AML-193 (cell line): ENCODE results near the gene MAL.
"Not testable (repeated sequence)": the region's sequence is repeated elsewhere in the genome, so short reads cannot be mapped to it uniquely, and the experiment has no call there.

ENCODE experiments used
- DNase-seq, 2 experiments: peaks; one replicate each; lab custom pipeline; 2025; lab: John Stamatoyannopoulos, UW

Gene MAL

DNA sequence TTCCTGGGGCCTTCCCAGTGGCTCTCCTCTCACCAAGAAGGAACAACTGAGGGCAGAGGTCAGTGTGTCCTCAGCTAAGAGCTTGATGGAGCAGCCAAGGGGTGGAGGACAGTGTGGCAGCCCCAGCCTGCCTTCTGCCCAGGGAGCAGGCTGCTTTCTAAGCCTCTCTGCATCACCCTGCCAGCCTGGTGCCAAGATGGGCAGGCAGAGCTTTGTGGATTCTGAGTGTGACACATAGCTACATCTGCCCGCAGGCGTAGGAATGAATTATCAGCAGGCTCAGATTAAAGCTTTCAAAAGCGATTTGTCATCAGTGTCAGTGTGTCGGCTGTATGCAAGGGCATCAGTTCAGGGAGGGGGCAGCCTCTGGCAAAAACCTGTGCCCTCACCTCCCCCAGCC lies 8.7 kb downstream of the MAL start:
- no peak for DNase-seq

DNA sequence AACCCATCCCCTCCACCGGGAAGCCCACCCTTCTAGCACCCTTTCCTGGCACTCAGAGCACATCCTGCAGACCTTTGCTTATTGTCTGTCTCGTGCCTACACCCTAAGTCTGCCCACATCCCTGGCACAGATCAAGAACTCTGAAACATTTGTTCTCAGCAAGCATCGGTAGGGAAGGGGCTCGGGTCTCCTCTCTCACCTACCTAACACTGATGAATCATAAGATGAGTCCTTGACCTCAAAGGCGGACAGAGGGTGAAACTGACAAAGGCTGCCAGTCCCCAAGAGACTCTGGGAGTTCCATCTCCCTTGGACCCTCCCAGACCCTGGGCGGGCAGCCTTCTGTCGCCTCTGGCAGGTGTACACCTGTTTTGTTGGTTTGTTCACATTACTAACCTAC lies 9.3 kb downstream of the MAL start:
- DNase-seq, result no peak

GRCh38 chr2:95036596-95037383 lies 11.3 kb downstream of the MAL start:
- no peak for DNase-seq

GRCh38 chr2:95037384-95037839 lies 11.9 kb downstream of the MAL start:
- DNase-seq, result no peak

DNA sequence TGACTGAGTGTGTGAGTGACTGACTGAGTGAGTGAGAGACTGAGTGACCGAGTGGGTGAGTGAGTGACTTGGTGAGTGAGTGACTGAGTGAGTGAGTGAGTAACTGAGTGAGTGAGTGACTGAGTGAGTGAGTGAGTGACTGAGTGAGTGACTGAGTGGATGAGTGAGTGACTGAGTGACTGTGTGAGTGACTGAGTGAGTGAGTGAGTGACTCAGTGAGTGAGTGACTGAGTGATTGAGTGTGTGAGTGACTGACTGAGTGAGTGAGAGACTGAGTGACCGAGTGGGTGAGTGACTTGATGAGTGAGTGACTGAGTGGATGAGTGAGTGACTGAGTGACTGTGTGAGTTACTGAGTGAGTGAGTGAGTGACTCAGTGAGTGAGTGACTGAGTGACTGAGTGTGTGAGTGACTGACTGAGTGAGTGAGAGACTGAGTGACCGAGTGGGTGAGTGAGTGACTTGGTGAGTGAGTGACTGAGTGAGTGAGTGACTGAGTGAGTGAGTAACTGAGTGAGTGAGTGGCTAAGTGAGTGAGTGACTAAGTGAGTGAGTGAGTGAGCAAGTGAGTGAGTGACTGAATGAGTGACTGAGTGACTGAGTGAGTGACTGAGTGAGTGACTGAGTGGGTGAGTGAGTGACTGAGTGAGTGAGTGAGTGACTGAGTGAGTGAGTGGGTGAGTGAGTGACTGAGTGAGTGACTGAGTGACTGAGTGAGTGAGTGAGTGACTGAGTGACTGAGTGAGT lies 12.5 kb downstream of the MAL start:
- DNase-seq, result not testable (repeated sequence)

DNA sequence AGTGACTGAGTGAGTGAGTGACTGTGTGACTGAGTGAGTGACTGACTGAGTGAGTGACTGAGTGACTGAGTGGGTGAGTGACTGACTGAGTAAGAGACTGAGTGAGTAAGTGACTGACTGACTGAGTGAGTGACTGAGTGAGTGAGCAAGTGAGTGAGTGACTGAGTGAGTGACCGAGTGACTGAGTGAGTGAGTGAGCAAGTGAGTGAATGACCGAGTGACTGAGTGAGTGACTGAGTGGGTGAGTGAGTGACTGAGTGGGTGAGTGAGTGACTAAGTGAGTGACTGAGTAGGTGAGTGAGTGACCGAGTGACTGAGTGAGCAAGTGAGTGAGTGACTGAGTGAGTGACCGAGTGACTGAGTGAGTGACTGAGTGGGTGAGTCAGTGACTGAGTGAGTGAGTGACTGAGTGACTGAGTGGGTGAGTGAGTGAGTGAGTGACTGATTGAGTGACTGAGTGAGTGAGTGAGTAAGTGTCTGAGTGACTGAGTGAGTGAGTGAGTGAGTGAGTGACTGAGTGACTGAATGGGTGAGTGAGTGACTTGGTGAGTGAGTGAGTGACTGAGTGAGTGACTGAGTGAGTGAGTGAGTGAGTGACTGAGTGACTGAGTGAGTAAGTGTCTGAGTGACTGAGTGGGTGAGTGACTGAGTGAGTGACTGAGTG lies 13.3 kb downstream of the MAL start:
- no peak for DNase-seq

- DNase-seq, result no peak
Measured at GRCh38 chr2:95039363-95039762, 13.9 kb downstream of the MAL start.

DNA sequence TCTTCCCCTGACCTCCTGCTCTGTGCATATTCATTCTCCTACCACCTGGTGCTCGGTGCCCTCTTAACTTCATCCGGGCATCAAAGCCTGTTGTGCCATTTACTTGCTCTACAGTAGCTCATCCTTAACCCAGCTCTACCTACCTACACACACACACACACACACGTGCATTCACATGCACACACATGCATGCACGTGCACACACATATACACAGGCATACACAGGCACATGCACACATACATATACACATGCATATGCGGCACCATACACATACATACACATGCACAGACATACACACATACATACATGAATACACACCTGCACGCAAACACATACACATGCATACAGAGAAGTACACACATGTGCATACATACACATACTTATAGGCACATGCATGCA lies 14.5 kb downstream of the MAL start:
- DNase-seq, result no peak

DNA sequence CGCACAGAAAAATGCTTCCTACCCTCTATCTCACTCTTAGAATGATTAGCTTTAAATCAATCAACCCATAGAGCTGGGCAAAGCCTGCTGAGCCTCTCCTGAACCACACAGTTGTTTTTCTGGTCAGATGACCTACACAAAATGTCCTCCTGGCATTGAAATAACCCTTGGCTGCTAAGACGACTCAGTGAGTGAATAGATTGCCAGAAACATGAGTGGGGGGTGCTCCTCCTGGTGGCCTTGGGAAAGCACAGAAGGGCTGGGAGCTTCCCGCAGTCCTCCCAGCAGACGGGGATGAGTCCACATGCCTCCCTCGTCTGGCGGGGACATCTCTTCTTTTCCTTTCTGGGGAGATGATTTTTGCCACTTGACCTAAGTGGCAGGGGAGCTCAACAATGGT lies 14.9 kb downstream of the MAL start:
- no peak for DNase-seq

- DNase-seq, result no peak
Measured at GRCh38 chr2:95041060-95041823, 15.7 kb downstream of the MAL start.

- DNase-seq, result no peak
Measured at GRCh38 chr2:95041824-95042442, 16.4 kb downstream of the MAL start.

DNA sequence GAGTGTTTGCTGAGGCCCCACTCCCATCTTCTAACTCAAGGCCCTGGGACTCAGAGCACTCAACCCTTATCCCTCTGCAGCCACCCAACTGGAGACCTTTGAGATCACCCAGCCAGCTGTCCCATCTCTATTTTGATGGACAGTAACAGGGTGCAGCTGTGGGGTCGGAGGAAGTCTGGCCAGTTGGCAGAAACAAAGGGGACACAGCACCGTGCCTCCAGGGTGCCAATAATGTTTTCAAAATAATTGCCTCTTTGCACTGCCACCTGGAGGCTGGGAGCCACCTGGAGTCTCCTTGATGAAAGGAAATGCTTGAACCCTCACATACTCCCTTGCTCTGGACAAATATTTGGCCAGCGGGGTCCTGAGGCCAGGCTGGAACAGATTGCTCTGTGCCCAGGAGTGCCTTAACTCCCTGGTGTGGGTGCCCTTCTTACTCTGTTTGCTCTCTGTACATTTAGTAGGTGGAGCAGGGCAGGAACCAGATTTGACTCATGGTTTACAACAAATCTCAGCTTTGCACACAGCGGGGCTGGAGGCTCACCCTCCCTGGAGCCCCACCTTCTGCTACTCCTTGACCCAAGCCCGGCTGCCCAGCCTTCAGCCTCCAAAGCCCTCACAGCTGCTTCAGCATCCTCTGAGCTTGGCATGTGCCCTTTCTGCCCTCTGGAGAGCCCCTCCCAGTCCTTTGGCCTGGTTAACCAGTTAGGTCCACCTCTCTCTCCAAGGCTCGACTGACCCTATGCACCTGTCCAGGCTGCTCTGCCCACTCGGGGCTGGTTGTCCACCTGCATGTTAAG lies 17.2 kb downstream of the MAL start:
- DNase-seq, result no peak

DNA sequence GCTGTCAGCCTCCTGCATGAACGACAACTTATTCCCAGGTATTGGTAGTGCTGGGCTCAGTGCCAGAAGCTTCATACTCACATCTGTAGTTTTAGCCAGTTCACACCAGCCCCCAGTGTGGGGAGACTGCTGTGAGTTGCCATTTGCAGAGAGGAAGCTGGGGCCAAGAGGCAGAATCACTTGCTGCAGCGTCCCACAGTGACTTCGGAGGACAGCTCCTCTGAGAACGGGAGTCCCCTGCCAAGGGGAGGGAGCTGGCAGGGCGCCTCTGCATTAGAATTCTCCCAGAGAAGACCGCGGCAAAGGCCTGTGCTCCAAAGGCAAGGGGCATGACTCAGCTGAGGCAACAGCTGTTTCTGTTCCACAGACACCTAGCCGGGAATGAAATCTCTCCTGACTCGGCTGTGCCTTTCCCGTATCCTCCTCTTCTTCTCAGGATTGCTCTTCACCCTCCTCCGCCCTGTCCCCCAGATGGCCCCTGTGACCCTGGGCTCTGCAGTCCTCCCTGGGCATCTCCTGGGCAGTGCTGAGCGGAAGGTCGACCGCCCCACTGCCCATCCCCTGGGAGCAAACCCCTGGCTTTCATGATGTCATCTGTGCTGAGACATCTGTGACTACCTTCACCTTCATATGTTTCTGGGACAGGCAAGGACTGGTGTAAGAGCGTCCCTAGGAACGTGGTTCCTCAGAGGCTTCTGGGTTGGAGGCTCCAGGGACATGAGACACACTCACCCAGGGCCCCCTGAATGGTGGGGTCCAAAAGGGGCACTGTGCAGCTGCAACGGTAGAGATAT lies 18.0 kb downstream of the MAL start:
- no peak for DNase-seq

- DNase-seq, result no peak
Measured at GRCh38 chr2:95044601-95045000, 19.1 kb downstream of the MAL start.

DNA sequence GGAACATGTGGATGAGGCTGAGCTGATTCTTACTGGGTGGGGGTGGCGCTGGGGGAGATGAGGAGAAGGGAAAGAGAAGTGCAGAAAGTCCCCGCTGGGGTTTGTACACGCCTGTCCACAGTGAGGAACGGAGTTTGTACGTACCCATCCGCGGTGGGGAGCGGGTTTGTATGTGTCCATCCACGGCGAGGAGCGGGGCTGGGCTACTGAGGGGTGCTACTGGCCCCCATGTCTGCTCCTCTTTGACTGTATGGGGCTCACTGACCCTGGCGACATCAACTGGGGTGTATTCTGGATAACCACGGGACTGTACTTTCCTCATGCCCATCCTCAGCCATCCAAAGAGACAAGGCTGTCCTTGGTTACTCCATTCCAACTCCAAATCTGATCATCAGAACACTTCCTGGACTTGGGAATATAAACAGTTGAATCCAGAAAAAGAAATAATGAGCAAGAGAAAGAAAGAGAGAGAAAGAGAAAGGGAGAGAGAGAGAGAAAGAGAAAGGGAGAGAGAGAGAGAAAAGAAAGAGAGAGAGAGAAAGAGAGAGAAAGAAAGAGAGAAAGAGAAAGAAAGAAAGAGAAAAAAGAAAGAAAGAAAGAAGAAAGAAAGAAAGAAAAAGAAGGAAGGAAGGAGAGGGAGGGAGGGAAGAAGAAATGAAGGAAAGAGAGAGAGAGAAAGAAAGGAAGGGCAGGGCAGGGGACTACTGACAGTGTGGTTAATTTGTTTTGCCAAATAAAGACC lies 21.0 kb downstream of the MAL start:
- no peak for DNase-seq

DNA sequence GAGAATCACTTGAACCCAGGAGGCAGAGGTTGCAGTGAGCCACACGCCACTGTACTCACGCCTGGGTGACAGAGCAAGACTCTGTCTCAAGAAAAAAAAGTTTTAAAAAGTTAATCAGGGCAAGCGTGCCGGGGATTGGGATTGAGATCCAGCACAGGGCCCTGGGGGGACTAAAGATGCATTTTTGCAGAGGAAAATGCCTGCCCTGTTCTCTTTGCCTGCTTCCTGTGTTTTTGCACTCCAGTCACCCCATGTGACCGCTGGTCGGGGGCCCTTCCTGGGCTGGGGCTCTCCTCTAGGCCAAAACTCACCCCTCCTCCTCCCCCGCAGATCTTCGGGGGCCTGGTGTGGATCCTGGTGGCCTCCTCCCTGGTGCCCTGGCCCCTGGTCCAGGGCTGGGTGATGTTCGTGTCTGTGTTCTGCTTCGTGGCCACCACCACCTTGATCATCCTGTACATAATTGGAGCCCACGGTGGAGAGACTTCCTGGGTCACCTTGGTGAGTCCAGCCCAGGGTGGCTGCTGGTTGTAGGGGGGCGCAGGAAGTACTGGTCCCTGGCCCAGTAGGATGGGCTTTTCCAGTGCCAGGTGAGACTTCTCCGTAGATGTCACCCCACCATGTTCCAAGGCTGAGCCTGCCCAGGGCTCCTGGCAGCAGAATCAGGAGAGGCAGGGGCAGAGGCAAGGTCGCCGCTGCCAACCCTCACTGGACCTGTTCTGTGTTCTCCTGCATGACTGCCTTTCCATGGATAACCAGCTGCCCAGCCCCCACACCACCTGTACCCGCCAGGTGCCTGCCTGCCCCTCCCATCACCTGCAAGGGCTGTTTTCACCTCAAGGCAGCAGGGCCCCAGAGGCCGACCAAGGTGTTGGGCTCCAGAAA lies 22.4 kb downstream of the MAL start:
- DNase-seq, result no peak

DNA sequence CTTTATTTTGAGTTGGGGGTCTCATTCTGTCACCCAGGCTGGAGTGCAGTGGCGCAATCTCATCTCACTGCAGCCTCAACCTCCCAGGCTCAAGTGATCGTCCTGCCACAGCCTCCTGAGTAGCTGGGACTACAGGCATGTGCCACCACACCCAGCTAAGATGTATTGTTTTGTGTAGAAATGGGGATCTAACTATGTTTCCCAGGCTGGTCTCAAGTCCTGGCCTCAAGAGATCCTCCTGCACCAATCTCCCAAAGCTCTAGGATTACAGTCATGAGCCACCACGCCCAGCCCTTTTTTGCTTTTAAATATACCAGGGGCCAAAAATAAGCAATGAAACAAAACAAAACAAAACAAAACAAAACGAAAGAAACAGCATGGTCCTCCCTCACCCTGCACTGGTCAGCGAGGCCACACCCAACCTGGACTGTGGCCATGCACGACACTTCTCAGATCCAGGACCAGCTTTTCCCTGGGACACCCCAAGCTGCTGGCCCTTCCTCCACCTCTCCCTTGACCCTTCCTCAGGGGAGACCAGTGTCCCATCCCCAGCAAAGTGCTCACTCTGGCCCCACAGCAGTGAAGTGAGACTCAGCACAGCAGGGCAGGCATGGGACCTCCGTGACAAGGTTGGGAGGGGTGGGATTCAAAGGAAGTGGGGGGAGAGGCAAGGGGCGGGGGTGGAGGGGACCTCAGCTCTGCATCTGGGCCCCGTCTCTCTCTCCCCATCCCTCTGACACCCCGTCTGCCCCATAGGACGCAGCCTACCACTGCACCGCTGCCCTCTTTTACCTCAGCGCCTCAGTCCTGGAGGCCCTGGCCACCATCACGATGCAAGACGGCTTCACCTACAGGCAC lies 23.5 kb downstream of the MAL start:
- DNase-seq, result no peak

DNA sequence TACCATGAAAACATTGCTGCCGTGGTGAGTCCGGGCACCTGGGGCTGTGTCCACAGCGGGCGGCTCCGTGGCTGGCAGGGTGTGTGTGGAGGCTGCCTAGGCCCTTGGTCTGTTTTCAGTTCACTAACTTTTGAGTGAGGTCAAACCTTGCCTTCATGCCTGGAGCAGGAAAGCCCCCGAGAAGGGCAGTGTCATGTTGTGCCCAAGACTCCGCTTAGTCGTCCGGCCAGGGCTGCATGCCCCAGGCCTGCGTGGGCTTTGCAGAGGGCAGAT lies 24.1 kb downstream of the MAL start:
- no peak for DNase-seq
